MM.1S (cell line): ENCODE results near the gene SLC6A19.

Experiments used
- CTCF ChIP-seq: fragments of 300-600 bp; sonication (generic); IDR thresholded peaks from 2 replicates; pipeline ENCODE4 v1.5.1; 2016; ENCODE audit warnings: antibody characterized with exemption, low read length, mixed read lengths
- EZH2 ChIP-seq: fragments of 300-600 bp; sonication (generic); optimal IDR thresholded peaks from 2 replicates; pipeline ENCODE3; 2017; ENCODE audit warnings: low read depth, mild to moderate bottlenecking, antibody characterized with exemption, low read length, mixed read lengths

- no peak for TF ChIP-seq CTCF
- TF ChIP-seq EZH2: no peak
Observed at GRCh38 chr5:1162751-1163150, 38.6 kb upstream of the SLC6A19 start.
